MM.1S (cell line): ENCODE measurements around the gene RADIL.
A peak's percentile ranks its signal among the peaks of the same experiment; 100 is the strongest.

Experiments used
- EZH2 ChIP-seq: fragments of 300-600 bp; sonication (generic); optimal IDR thresholded peaks from 2 replicates; pipeline ENCODE3; 2017; ENCODE audit warnings: low read depth, mild to moderate bottlenecking, antibody characterized with exemption, low read length, mixed read lengths
- TF ChIP-seq, protein P1 (sequence below): fragments of 300-600 bp; sonication (generic); IDR thresholded peaks from 2 replicates; pipeline ENCODE4 v1.5.1; 2016; ENCODE audit warnings: antibody characterized with exemption, low read length, mixed read lengths

- TF ChIP-seq, protein P1, sequence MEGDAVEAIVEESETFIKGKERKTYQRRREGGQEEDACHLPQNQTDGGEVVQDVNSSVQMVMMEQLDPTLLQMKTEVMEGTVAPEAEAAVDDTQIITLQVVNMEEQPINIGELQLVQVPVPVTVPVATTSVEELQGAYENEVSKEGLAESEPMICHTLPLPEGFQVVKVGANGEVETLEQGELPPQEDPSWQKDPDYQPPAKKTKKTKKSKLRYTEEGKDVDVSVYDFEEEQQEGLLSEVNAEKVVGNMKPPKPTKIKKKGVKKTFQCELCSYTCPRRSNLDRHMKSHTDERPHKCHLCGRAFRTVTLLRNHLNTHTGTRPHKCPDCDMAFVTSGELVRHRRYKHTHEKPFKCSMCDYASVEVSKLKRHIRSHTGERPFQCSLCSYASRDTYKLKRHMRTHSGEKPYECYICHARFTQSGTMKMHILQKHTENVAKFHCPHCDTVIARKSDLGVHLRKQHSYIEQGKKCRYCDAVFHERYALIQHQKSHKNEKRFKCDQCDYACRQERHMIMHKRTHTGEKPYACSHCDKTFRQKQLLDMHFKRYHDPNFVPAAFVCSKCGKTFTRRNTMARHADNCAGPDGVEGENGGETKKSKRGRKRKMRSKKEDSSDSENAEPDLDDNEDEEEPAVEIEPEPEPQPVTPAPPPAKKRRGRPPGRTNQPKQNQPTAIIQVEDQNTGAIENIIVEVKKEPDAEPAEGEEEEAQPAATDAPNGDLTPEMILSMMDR: peak; percentile 67
- no peak for TF ChIP-seq EZH2
These were observed 85.4 kb downstream of the RADIL start for GRCh38 chr7:4797858-4798705.
